ENCODE measurements around the gene TP73.

The TP73 gene

GRCh38 chr1:3633344-3634058, 18.8 kb upstream of the TP73 start:
- no peak for DNase-seq (ENCODE audit: insufficient read length, low spot score)
- FAIRE-seq, result no peak

GRCh38 chr1:3634059-3634800, 18.1 kb upstream of the TP73 start:
- DNase-seq (ENCODE audit: insufficient read length, low spot score) (no peak), FAIRE-seq (no peak)

- no peak for FAIRE-seq
- no peak for DNase-seq (ENCODE audit: insufficient read length, low spot score)
Observed at GRCh38 chr1:3636080-3636479, 16.2 kb upstream of the TP73 start.

- FAIRE-seq (no peak), DNase-seq (ENCODE audit: insufficient read length, low spot score) (no peak)
Observed at GRCh38 chr1:3636531-3636930, 15.8 kb upstream of the TP73 start.

- DNase-seq (ENCODE audit: insufficient read length, low spot score), result no peak
- no peak for FAIRE-seq
Observed at GRCh38 chr1:3638027-3638426, 14.3 kb upstream of the TP73 start.

- no peak for DNase-seq (ENCODE audit: insufficient read length, low spot score)
- FAIRE-seq, result no peak
Observed at GRCh38 chr1:3638676-3639075, 13.6 kb upstream of the TP73 start.

GRCh38 chr1:3639397-3639911, 12.9 kb upstream of the TP73 start:
- FAIRE-seq, result no peak
- DNase-seq (ENCODE audit: insufficient read length, low spot score), result no peak

GRCh38 chr1:3640121-3640837, 12.0 kb upstream of the TP73 start:
- no peak for DNase-seq (ENCODE audit: insufficient read length, low spot score)

GRCh38 chr1:3641046-3641760, 11.1 kb upstream of the TP73 start:
- DNase-seq (ENCODE audit: insufficient read length, low spot score) (no peak), FAIRE-seq (no peak)

More at GRCh38 chr1:3640121-3640837, 12.0 kb upstream of the TP73 start:
- no peak for FAIRE-seq

- FAIRE-seq, result no peak
- no peak for DNase-seq (ENCODE audit: insufficient read length, low spot score)
Observed at GRCh38 chr1:3641816-3642215, 10.5 kb upstream of the TP73 start.

GRCh38 chr1:3642919-3643675, 9.2 kb upstream of the TP73 start:
- FAIRE-seq (no peak), DNase-seq (ENCODE audit: insufficient read length, low spot score) (no peak)

- FAIRE-seq (no peak), DNase-seq (ENCODE audit: insufficient read length, low spot score) (no peak)
Observed at GRCh38 chr1:3644273-3644672, 8.0 kb upstream of the TP73 start.

- DNase-seq (ENCODE audit: insufficient read length, low spot score) (no peak), FAIRE-seq (no peak)
Observed at GRCh38 chr1:3645247-3645646, 7.1 kb upstream of the TP73 start.

GRCh38 chr1:3645666-3646355, 6.5 kb upstream of the TP73 start:
- no peak for FAIRE-seq

GRCh38 chr1:3646596-3646995, 5.7 kb upstream of the TP73 start:
- no peak for DNase-seq (ENCODE audit: insufficient read length, low spot score)
- FAIRE-seq, result no peak

More at GRCh38 chr1:3645666-3646355, 6.5 kb upstream of the TP73 start:
- DNase-seq (ENCODE audit: insufficient read length, low spot score), result no peak

- peak; percentile 97 for FAIRE-seq
- peak; percentile 99 for DNase-seq (ENCODE audit: insufficient read length, low spot score)
Observed at GRCh38 chr1:3649342-3650247, 2.7 kb upstream of the TP73 start, which contains the start of gene WRAP73. Gene WRAP73, minus strand, starts transcription at chr1:3650103. Its CDS starts 104 bp downstream, at chr1:3649999.

- no peak for DNase-seq (ENCODE audit: insufficient read length, low spot score)
- FAIRE-seq, result no peak
Observed at GRCh38 chr1:3650248-3651025, 1.9 kb upstream of the TP73 start.

All from GM19239 (cell line).